Measurements from ENCODE around the gene DCAF17. TPM values are rescaled to one million over a fixed set of nuclear protein-coding genes. Genes with fewer than 3 reads are reported as not detected.
A peak's percentile ranks its signal among the peaks of the same experiment; 100 is the strongest.
"Not testable (repeated sequence)": the region's sequence is repeated elsewhere in the genome, so short reads cannot be mapped to it uniquely, and the experiment has no call there.

The DCAF17 gene
- polyA plus RNA-seq, 1 experiment: 7.5 TPM

GRCh38 chr2:171416009-171416926, 17.8 kb upstream of the DCAF17 start:
- CTCF ChIA-PET: interaction anchor here (0.6 to 3.1 kb wide), 32 partner anchors 9 to 487 kb away, joined by 3 to 23 read pairs (median 4); partner anchors contain the start of genes DCAF17, GORASP2 and METTL8
- TF ChIP-seq CTCF (IDR thresholded peaks at IDR 0.05; ENCODE audit: insufficient read depth, low read depth, low read length): peak; percentile 92
- no peak overlapping the region for H3K4me3 ChIP-seq (ENCODE audit: low read depth, low read length)
- POLR2A ChIA-PET: no interaction called here
- peak; percentile 78 for DNase-seq (ENCODE audit: low read depth)
- H3K36me3 ChIP-seq (ENCODE audit: control insufficient read depth, insufficient read depth, low read length): no peaks in the 10 kb centered on the region
- no peaks in the 10 kb centered on the region for H3K27me3 ChIP-seq (ENCODE audit: control insufficient read depth, insufficient read depth, low read length)

- Histone ChIP-seq H3K36me3 (ENCODE audit: control insufficient read depth, insufficient read depth, low read length) (no peaks in the 10 kb centered on the region), H3K27me3 (ENCODE audit: control insufficient read depth, insufficient read depth, low read length) (no peaks in the 10 kb centered on the region), H3K4me3 (ENCODE audit: low read depth, low read length) (no peak overlapping the region)
- ChIA-PET POLR2A (no interaction called here), CTCF (interaction anchor here (1.1 kb wide), 1 partner anchor 446 kb away, joined by 5 read pairs; no protein-coding TSS in a partner anchor)
- no peak for TF ChIP-seq CTCF (IDR thresholded peaks at IDR 0.05; ENCODE audit: insufficient read depth, low read depth, low read length)
- no peak for DNase-seq (ENCODE audit: low read depth)
These were observed 14.7 kb upstream of the DCAF17 start for GRCh38 chr2:171419333-171419732.

- ChIA-PET CTCF (interaction anchor here (1.1 kb wide), 3 partner anchors 10 to 448 kb away, joined by 3 to 5 read pairs (median 3); no protein-coding TSS in a partner anchor), POLR2A (no interaction called here)
- Histone ChIP-seq H3K4me3 (ENCODE audit: low read depth, low read length) (no peak overlapping the region), H3K36me3 (ENCODE audit: control insufficient read depth, insufficient read depth, low read length) (no peaks in the 10 kb centered on the region), H3K27me3 (ENCODE audit: control insufficient read depth, insufficient read depth, low read length) (no peaks in the 10 kb centered on the region)
- TF ChIP-seq CTCF (IDR thresholded peaks at IDR 0.05; ENCODE audit: insufficient read depth, low read depth, low read length): no peak
- DNase-seq (ENCODE audit: low read depth): no peak
These were observed 13.1 kb upstream of the DCAF17 start for GRCh38 chr2:171420728-171421563.

GRCh38 chr2:171422710-171423495, 11.1 kb upstream of the DCAF17 start:
- H3K36me3 ChIP-seq (ENCODE audit: control insufficient read depth, insufficient read depth, low read length); H3K27me3 ChIP-seq (ENCODE audit: control insufficient read depth, insufficient read depth, low read length); CTCF ChIA-PET; DNase-seq (ENCODE audit: low read depth); POLR2A ChIA-PET; H3K4me3 ChIP-seq (ENCODE audit: low read depth, low read length): not testable (repeated sequence)

Data from BJ (cell line).